Lung microvascular endothelial cell (primary cell): ENCODE data around the gene MED16. TPM values are rescaled to one million over a fixed set of nuclear protein-coding genes. Genes with fewer than 3 reads are reported as not detected.
A peak's percentile ranks its signal among the peaks of the same experiment; 100 is the strongest.

Source experiments
- DNase-seq, 2 donors: peaks; one replicate each; pipeline versions ENCODE4 v3.0.0 to v3.0.0-alpha.2; 2010; ENCODE audit warnings: low read depth in 2 of 2
- total RNA-seq: library from RNA; depleted of rRNA; stranded (reverse); fragments of >200 nt; gene quantifications from 2 replicates; pipeline ENCODE4 v1.2.1, GENCODE V29; 2014

Gene MED16
- total RNA-seq, 1 donor from 2014 or later: 19.0 TPM

DNA sequence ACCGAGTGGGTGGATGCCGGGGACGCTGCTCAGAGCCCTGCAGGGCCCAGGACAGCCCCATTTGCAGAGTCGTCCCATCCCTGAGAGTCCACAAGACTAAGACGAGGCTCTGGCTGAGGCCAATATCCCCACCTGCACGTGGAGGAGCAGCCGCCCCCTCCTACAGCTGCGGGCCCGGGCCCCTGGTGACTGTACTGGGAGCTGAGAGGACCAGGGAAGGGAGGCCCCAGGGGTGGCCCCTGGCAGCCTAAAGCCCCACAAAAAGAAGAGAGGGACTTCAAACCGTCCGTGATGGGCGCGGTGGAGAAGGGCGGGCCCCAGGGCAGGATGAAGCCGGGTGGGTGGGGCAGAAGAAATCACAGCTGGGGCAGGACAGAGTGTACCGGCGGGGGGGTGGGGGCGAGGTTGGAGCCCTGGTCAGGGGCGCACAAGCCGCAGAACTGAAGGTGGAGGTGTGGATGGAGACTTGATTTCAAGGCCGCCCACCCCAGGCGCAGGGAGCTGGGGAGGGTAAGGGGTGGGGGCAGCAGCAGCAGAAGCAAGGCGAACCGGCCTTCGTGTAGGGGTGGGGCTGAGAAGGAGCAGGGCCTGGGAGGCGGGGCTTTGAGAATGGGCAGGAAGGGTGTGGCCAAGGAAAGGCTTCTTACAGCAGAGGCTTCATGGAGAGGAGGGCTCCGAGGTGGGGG is 20.6 kb downstream of the MED16 start:
- DNase-seq: peak in 1 of 2 donors; percentile 71

DNA sequence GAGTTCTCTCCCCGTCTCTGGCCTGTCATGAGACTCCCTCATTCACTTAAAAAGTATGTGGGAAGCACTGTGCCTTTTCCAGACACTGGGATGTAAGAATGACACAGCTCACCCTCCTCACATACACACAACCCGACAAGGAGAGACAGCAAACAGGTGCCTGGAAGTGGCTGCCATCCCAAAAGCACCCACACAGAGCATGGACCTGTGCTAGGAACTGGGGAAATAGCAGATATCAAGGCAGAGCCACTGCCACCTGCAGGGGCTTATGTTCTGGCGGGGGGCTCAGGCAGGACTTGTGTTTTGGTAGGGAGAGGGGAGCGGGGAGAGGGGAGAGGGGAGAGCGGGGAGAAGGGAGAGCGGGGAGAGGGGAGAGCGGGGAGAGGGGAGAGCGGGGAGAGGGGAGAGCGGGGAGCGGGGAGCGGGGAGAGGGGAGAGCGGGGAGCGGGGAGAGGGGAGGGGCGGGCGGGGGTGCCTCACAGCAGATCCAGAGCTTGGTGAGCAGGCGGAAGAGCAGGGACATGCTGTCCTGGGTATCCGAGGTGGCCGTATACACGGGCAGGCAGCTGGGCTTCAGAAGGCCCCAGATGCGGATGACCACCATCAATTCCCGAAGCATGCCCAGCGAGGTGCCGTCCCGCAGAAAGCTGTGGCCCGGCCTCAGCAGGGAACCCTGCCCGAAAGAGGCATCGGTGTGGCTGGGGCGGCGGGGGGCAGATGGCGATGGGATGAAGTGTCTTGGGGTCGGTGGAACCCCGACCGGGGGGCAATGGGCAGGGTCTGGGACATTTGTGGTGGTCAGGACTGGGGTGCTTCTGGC is 21.3 kb downstream of the MED16 start:
- peak in 1 of 2 donors; percentile 32 for DNase-seq

DNA sequence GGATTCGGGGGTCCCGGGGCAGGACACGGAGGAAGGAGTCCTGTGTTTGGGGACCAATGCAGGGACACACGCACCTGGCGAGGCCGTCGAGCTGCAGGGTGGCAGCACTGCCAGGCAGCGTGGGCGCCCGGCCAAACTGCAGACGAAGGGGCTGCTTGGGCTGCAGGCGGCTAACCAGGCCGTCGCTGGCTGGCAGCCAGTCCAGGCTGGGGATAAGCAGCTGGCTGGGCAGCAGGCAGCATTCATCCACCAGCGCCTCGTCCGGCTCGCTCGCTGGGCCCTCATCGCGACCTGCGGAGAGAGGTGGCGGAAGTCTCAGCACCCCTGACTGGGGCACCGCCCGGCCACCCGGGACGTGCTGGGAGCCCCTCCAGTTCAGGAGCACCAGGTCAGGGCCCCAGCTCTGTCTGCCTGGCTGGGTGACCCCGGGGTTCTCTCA is 22.0 kb downstream of the MED16 start:
- DNase-seq: peak in 1 of 2 donors; percentile 32

DNA sequence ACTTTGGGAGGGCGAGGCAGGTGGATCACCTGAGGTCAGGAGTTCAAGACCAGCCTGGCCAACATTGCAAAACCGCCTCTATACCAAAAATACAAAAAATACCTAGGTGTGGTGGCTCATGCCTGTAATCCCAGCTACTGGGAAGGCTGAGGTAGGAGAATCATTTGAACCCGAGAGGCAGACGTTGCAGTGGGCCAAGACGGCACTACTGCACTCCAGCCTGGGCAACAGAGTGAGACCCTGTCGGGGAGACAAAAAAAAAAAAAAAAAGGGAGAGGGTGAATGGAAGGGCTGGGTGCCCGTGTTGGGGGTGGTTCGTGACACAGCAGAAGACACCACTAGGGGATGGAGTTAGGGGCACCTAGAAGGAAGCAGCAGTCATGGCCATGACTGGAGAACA is 22.7 kb downstream of the MED16 start:
- no peak for DNase-seq

DNA sequence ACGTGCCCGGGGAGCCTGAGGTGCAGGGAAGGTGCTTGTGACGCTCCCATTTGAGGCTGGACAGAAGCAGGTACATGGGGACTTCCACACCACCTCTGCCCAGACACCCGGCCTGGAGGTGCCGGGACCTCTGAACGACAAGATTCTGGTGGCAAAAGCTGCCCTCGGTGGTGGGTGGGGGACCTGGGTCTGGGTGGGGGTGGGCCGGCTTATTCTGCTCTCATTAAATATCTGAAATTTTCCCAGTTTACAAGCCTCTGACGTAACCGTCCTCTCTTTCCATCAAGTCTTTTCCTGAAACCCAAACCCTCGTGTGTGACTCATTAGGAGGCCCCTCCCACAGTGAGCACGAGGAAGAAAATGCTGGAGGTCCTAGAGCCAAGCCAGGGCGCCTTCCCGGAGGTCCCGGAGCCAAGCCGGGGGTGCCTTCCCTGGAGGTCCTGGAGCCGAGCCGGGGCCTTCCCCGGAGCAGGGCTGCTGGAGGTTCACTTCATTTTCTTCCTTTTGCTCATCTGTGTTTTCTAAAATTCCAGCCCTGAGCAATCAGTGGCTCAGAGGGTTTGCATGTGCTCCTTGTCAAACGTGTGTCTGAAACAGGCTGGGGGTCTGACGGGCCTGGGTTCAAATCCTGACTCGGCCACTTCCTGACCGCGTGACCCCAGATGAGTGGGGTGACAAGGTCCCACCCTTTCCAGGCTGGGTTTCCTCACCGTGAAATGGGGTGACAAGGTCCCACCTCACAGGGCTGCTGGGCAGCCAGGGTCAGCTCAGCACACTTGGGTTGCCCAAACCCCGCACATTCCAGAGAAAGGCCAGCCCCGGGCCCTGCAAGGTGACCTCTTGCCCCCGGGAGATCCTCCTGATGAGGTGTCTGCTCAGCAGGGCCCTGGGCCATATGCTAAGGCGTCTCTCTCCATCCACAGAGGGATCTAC is 23.5 kb downstream of the MED16 start:
- peak; percentile 90 for DNase-seq

DNA sequence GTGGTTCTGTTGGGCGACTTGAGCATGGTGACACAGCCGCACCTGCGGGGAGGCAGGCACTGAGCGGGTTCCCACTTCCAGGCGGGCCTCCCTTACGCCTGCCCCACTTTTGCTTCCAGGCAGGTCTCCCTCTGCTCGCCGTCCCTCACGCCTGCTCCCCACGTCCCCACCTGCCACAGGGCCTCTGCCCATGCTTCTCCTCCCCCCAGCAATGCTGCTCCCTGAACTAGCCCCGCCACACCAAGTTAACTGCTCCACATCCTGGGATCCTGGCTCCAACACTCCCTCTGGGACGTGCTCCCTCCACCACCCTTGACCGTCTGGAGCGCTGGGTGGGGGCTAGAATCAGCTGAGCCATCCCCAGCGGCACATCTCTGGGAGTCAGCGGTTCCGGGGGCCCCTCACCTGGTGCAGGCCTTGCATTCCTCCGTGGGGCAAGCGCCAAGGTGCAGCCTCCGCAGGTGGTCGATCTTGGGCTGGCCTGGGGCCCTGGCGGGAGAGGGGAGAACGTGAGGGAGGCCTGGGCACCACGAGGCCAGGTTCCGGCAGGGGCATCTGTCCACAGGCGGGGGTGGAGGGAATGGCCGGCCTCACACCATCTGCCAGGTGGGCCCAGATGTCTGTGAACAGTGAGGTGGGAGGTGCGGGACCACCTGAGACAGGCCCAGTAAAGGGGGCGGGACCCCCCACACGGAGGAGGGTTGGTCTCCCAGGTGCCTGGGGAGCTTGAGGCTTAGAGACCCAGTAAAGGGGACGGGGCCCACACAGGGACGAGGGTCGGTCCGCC is 24.3 kb downstream of the MED16 start:
- DNase-seq: no peak

DNA sequence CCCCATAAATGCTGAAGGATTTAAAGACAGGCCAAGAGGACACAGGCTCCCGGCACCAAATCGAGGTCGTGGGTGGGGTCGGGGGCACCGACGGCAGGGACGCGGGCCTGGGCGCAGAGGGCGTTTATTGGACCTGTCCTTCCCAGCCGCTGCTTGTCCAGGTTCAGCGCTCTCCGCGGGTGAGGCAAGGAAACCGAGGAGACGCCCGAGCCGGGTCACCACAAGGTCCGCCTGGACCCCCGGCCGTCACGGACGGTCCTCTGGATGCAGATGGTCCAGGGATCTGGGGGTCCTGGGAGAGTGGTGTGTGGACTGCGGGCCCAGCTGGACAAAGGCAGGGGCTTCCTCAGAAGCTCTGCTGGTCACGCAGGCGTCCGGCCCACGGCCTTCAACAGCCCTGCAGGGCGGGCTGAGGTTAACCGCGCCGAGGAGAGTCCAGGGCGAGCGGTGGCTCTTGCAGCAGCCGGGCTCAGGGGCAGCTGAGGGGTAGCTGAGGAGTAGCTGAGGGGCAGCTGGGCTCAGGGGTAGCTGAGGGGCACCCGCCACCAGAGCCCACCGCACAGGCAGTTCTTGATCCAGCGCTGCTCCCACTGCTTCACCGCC is 25.0 kb downstream of the MED16 start:
- DNase-seq: no peak

DNA sequence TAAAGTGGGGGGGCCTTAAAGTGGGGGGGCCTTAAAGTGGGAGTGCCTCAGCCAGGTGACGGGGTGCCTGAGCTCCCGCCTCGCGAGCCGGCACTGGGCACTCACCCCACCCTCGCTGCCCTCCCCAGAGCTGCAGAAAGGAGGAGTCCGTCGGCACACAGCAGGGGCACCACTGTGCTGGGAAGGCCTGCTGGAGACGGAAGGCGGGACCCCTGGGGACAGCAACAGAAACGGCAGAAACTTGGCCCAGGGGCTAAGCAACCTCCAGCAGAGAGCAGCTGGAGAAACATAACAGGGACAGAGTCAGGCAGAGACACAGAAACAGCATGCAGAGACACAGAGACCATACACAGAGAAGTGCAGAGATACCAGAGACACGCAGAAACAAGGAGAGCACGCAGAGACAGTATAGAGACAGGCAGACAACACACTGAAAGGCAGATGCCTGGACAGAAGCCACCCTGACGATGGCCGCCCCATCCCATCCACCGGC is 25.6 kb downstream of the MED16 start:
- DNase-seq: no peak

DNA sequence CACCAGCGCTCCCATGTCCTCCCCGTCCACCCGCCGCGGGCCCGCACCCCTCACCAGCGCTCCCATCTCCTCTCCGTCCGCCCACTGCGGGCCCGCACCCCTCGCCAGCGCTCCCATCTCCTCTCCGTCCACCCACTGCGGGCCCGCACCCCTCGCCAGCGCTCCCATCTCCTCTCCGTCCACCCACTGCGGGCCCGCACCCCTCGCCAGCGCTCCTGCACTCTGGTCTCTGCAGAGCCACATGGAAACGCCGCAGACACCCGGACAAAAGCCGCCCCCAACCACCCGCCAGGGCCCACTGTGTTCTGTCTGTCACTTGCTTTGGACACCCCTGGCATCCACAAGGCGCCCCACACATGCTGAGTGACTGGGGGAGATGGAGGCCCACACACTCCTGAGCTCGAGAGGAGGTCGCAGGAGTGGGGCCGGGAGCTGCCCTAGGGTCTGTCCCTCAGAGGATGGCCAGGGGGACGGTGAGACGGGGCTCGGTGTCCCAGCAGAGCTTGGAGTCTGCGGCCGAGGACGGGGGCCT is 26.2 kb downstream of the MED16 start:
- no peak for DNase-seq

DNA sequence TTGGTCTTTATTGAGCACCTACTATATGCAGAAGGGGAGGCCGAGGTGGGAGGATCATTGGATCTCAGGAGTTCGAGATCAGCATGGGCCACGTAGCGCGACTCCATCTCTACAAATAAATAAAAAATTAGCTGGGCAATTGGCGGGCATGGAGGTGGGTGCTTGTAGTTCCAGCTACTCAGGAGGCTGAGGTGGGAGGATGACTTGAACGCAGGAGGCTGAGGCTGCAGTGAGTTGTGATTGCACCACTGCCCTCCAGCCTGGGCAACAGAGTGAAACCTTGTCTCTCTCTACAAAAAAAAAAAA is 29.7 kb downstream of the MED16 start:
- DNase-seq: no peak

DNA sequence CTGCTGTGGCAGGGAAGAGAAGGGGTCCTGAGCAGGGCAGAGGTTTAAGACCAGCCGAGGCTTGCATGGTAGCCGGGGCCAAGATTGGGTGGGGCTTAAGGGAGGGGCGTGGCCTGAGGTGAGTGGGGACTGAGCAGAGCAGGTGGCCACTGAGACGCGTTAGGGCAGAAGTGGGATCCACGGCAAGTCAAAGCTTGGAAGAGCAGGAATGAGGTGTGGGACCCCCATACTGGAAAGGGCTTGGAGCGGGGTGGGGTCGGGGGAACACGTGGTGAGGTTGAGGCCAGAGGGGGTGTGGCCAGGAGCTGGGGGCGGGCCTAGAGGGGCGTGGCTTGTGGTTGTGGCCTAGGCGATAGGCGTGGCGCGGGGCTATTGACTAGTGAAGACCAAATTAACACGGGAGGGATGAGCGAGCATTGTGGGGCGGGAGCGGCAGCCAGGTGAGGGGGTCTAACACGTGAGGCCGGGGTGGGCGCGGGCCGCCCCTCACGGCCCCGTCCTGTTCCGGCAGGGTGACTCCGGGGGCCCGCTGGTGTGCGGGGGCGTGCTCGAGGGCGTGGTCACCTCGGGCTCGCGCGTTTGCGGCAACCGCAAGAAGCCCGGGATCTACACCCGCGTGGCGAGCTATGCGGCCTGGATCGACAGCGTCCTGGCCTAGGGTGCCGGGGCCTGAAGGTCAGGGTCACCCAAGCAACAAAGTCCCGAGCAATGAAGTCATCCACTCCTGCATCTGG is 30.2 kb downstream of the MED16 start:
- peak; percentile 62 to 68 for DNase-seq

DNA sequence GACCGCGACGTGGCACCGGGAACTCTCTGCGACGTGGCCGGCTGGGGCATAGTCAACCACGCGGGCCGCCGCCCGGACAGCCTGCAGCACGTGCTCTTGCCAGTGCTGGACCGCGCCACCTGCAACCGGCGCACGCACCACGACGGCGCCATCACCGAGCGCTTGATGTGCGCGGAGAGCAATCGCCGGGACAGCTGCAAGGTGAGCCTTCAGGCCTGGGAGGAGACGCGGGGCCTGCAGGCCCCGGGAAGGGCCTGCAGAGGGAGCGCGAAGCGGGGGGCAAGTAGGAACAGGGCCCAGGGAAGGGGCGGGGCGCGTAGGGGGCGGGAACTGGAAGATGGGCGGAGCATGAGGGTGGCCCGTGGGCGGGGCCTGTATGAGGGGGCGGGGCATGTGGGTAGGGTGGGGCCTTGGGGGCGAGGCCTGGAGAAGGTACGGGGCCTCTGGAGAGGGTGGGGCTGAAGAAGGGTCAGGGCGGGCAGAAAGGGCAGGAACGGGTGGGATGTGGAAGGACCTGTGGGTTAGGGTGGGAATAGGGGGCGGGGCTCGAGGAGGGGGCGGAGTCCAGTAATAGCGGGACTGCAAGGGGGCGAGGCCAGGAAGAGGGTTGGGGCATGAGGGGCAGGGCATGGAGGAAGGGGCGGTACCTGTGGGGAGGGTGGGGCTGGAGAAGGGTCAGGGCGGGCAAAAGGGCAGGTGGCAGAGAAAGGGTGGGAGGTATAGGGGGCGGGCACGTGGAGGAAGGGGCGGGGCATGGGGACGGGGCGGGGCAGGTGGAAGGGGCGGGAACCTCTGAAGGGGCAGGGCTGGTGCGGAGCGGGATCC is 31.0 kb downstream of the MED16 start:
- DNase-seq: peak; percentile 51 to 54

DNA sequence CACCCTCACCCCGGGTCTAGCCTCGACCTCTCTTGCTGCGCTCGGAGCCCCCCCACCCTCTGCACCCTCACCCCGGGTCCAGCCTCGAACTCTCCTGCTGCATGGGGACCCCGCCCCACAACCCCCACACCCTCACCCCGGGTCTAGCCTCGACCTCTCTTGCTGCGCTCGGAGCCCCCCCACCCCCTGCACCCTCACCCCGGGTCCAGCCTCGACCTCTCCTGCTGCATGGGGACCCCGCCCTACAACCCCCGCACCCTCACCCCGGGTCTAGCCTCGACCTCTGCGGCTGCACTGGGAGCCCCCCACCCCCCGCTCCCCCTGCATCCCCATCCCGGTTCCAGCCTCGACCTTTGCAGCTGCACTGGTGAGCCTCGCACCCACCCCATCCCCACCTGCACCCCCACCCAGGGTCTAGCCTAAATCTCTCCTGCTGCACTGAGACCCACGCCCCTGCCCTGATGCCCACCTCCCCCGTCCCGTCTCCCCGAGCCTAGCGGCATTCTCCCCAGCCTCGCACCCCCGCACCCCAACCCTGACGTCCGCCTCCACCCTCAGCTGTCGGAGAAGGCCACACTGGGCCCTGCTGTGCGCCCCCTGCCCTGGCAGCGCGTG is 31.7 kb downstream of the MED16 start:
- DNase-seq: no peak

DNA sequence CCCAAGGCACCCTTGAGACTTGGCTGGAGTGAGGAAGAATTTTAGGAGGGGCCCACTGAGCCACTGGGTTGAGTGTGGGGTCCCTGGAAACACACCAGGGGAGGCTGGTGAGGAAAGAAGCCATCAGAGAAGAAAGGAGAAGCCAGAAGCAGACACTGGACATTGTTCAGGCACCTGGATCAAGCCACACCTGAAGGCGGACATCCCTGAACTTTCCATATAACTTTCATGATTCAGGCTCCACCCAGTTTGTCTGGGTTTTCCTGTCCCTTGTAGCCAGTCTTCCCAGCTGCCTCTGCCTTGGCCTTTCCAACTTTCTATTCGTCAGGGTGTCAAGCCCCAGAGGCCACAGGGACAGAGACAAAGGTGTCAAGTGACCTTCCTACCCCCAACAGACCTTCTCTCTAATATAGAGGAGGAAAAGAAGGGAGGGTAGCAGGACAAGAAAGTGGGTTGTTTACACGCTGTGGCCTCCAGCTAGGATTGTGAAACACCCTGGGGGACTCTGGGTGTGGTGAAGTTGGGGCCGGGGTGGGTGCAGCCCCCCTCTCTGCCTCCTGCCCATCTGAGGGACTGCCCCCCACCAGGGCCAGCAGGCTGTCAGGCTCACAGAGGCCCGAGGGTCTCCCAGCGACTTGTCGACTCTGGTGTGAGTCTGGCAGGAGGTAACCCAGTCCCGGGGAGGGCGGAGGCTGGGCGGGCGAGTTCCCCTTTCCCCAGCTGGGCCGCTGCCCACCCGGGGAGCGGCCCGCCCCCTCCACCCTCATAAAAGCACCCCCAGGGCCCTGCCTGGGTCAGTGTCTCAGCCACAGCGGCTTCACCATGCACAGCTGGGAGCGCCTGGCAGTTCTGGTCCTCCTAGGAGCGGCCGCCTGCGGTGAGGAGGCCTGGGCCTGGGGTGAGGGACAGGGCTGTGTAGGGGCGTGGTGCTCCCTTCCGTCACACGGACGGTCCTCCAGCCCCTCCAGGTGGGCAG is 33.8 kb downstream of the MED16 start, which contains the start of gene CFD:
Gene CFD (plus strand): TSS at position 797 of the 976 bp plus-strand sequence. CDS start 26 bp downstream, at position 823.
- DNase-seq: no peak

DNA sequence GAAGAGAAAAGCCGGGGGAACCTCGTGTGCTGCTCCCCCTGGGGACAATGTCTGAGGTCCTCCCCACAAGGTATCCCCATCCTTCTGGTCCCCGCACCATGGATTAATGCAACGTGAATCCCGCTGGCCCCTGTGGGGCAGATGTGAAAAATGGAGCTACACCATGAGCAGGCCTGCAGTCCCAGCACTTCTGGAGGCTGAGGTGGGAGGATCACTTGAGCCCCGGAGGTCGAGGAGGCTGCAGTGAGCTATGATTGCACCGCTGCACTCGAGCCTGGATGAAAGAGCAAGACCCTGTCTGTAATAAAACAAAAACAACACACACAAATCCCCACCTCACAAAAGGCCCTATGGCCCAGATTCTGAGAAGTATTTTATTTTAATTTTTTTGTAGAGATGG is 34.7 kb downstream of the MED16 start:
- DNase-seq: no peak

DNA sequence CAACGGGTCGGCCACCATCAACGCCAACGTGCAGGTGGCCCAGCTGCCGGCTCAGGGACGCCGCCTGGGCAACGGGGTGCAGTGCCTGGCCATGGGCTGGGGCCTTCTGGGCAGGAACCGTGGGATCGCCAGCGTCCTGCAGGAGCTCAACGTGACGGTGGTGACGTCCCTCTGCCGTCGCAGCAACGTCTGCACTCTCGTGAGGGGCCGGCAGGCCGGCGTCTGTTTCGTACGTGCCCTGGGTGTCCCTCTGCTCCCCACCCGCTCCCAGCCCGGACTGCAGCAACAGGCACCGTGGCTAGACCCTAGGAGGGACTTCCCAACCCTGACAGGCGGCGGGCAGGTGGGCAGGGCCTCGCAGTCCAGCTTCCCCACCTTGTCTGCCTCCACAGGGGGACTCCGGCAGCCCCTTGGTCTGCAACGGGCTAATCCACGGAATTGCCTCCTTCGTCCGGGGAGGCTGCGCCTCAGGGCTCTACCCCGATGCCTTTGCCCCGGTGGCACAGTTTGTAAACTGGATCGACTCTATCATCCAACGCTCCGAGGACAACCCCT is 37.3 kb downstream of the MED16 start:
- no peak for DNase-seq

DNA sequence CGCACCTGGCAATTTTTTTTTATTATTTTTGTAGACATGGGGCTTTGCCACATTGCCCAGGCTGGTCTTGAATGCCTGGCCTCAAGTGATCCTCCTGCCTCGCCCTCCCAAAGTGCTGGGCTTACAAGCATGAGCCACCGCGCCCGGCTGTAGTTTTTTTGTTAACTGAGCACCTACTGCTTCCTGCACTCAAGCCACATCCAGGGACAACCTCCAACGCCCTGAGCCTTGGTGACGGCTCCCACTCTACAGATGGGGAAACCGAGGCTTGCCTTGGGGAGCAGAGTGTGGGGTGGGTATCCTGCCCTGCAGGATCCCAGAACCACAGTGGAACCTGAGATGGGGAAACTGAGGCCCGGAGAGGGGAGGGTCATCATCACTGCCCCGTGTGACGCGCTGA is 37.8 kb downstream of the MED16 start:
- DNase-seq: no peak
